Activated naive CD4-positive, alpha-beta T cell treated with anti-CD3 and anti-CD28 coated beads, Interleukin-2, amount 50 U/mL, for 72 hours (primary cell): ENCODE results near the gene WFDC10B. TPM values are rescaled to one million over a fixed set of nuclear protein-coding genes. Genes with fewer than 3 reads are reported as not detected.
"Not testable (repeated sequence)": the region's sequence is repeated elsewhere in the genome, so short reads cannot be mapped to it uniquely, and the experiment has no call there.

Experiments used
- ATAC-seq, 2 donors: fragments of 150-1000 bp; cut with Tn5 transposase; 2 replicates each; pipeline ENCODE4 v1.10.0; 2021; ENCODE audit warnings: mild to moderate bottlenecking in 2 of 2, moderate library complexity in 2 of 2
- DNase-seq, 2 donors: peaks; one replicate each; pipeline ENCODE4 v3.0.0; 2021 to 2022; ENCODE audit warnings: low spot score in 2 of 2
- H3K27ac Mint-ChIP-seq, 2 donors: one replicate each; pipeline ENCODE4 v1.8.0; 2022; ENCODE audit warnings: mild to moderate bottlenecking in 2 of 2, mixed read lengths in 2 of 2
- H3K36me3 Mint-ChIP-seq, 2 donors: one replicate each; pipeline ENCODE4 v1.8.0; 2022; ENCODE audit warnings: mixed read lengths in 2 of 2
- H3K9me3 Mint-ChIP-seq, 2 donors: one replicate each; pipeline ENCODE4 v1.8.0; 2022; ENCODE audit warnings: mixed read lengths in 2 of 2
- total RNA-seq, 2 donors: library from RNA; stranded (reverse); gene quantifications; one replicate each; pipeline ENCODE4 v1.2.3, GENCODE V29; 2022

Gene WFDC10B
- total RNA-seq, 2 donors from 2014 or later: not detected

- no peaks in the 10 kb centered on the region for H3K36me3 Mint-ChIP-seq
- peaks cover 2 to 7% of the 10 kb centered on the region in 2 donors for H3K9me3 Mint-ChIP-seq
- no peak for DNase-seq
- no peak for ATAC-seq
- no peak overlapping the region for H3K27ac Mint-ChIP-seq
Observed at GRCh38 chr20:45672765-45673164, 32.1 kb downstream of the WFDC10B start.

- Mint-ChIP-seq H3K36me3 (no peaks in the 10 kb centered on the region), H3K27ac (no peak within 1 kb of the TSS), H3K9me3 (peaks cover 0 to 1% of the 10 kb centered on the region in 2 donors)
- ATAC-seq (no peak), DNase-seq (no peak)
Observed at GRCh38 chr20:45670139-45670538, 34.7 kb downstream of the WFDC10B start, which contains the start of gene WFDC11. Gene WFDC11 (minus strand): TSS chr20:45670239. CDS start chr20:45650600, 19,639 bp downstream.

- H3K27ac Mint-ChIP-seq, H3K36me3 Mint-ChIP-seq, H3K9me3 Mint-ChIP-seq, ATAC-seq, DNase-seq: not testable (repeated sequence)
Observed at GRCh38 chr20:45657038-45657437, 47.8 kb downstream of the WFDC10B start.

- DNase-seq, H3K27ac Mint-ChIP-seq, H3K36me3 Mint-ChIP-seq, H3K9me3 Mint-ChIP-seq, ATAC-seq: not testable (repeated sequence)
Observed at GRCh38 chr20:45651726-45652125, 53.1 kb downstream of the WFDC10B start.

GRCh38 chr20:45649312-45649863 lies 55.4 kb downstream of the WFDC10B start:
- no peak overlapping the region for H3K27ac Mint-ChIP-seq

GRCh38 chr20:45647441-45648050 lies 57.3 kb downstream of the WFDC10B start:
- Mint-ChIP-seq H3K36me3 (peaks cover 0 to 7% of the 10 kb centered on the region in 2 donors), H3K27ac (peak overlapping the region in 1 of 2 donors; percentile 34), H3K9me3 (no peaks in the 10 kb centered on the region)
- DNase-seq (no peak), ATAC-seq (no peak)

More at GRCh38 chr20:45649312-45649863, 55.4 kb downstream of the WFDC10B start:
- DNase-seq: no peak
- Mint-ChIP-seq H3K9me3 (no peaks in the 10 kb centered on the region), H3K36me3 (peaks cover 0 to 7% of the 10 kb centered on the region in 2 donors)
- no peak for ATAC-seq

- no peak for DNase-seq
- H3K36me3 Mint-ChIP-seq: peaks cover 0 to 7% of the 10 kb centered on the region in 2 donors
- no peaks in the 10 kb centered on the region for H3K9me3 Mint-ChIP-seq
- ATAC-seq: no peak
- no peak overlapping the region for H3K27ac Mint-ChIP-seq
Observed at GRCh38 chr20:45646875-45647274, 57.9 kb downstream of the WFDC10B start.

- not testable (repeated sequence) for ATAC-seq, DNase-seq, H3K36me3 Mint-ChIP-seq, H3K27ac Mint-ChIP-seq, H3K9me3 Mint-ChIP-seq
Observed at GRCh38 chr20:45645869-45646268, 59.0 kb downstream of the WFDC10B start.

GRCh38 chr20:45641076-45641475 lies 63.7 kb downstream of the WFDC10B start:
- not testable (repeated sequence) for ATAC-seq, H3K9me3 Mint-ChIP-seq, H3K36me3 Mint-ChIP-seq, H3K27ac Mint-ChIP-seq, DNase-seq

- H3K27ac Mint-ChIP-seq: no peak overlapping the region
- ATAC-seq (no peak), DNase-seq (no peak)
- H3K36me3 Mint-ChIP-seq: no peaks in the 10 kb centered on the region
- no peaks in the 10 kb centered on the region for H3K9me3 Mint-ChIP-seq
Observed at GRCh38 chr20:45639687-45640086, 65.1 kb downstream of the WFDC10B start.

- Mint-ChIP-seq H3K9me3 (no peaks in the 10 kb centered on the region), H3K27ac (no peak overlapping the region), H3K36me3 (no peaks in the 10 kb centered on the region)
- ATAC-seq: no peak
- DNase-seq: no peak
Observed at GRCh38 chr20:45636513-45636912, 68.3 kb downstream of the WFDC10B start.

Other genes starting within 250 kb of the WFDC10B start
- gene WFDC2, start 235.3 kb downstream of the WFDC10B start, total RNA-seq: 1 to 10 TPM; 1.2 to 2.5 TPM
- not detected for gene SPINT3, start 189.4 kb downstream of the WFDC10B start, total RNA-seq
- not detected for gene WFDC6, start 165.5 kb downstream of the WFDC10B start, total RNA-seq
- not detected for gene EPPIN, start 157.6 kb downstream of the WFDC10B start, total RNA-seq
- not detected for gene WFDC8, start 125.7 kb downstream of the WFDC10B start, total RNA-seq
- gene WFDC10A, start 75.3 kb downstream of the WFDC10B start, total RNA-seq: not detected
- not detected for gene WFDC9, start 73.7 kb downstream of the WFDC10B start, total RNA-seq
- not detected for gene WFDC11, start 34.8 kb downstream of the WFDC10B start, total RNA-seq
- not detected for gene WFDC13, start 3.0 kb downstream of the WFDC10B start, total RNA-seq
- gene SPINT4, start 17.3 kb upstream of the WFDC10B start, total RNA-seq: not detected
- under 1 TPM; 0.31 to 0.34 TPM for gene WFDC3, start 86.9 kb upstream of the WFDC10B start, total RNA-seq
- 10 to 100 TPM; 23.2 to 24.4 TPM for gene DNTTIP1, start 86.9 kb upstream of the WFDC10B start, total RNA-seq
- gene UBE2C, start 107.6 kb upstream of the WFDC10B start, total RNA-seq: 100 to 1,000 TPM; 200 to 371 TPM
- gene TNNC2, start 122.3 kb upstream of the WFDC10B start, total RNA-seq: not detected
- gene SNX21, start 128.8 kb upstream of the WFDC10B start, total RNA-seq: 1 to 10 TPM; 2.1 to 2.5 TPM
- 10 to 100 TPM; 29.1 to 31.3 TPM for gene ACOT8, start 152.4 kb upstream of the WFDC10B start, total RNA-seq
- 1 to 10 TPM; 5.7 to 8.4 TPM for gene ZSWIM3, start 152.6 kb upstream of the WFDC10B start, total RNA-seq
- 10 to 100 TPM; 11.3 to 11.9 TPM for gene ZSWIM1, start 176.2 kb upstream of the WFDC10B start, total RNA-seq
- gene SPATA25, start 182.6 kb upstream of the WFDC10B start, total RNA-seq: 1 to 10 TPM in 1 of 2 donors, under 1 TPM in 1; 0.64 to 1.8 TPM
- gene NEURL2, start 186.2 kb upstream of the WFDC10B start, total RNA-seq: 1 to 10 TPM; 1.5 to 3.4 TPM
- gene CTSA, start 186.3 kb upstream of the WFDC10B start, total RNA-seq: 10 to 100 TPM; 55.6 to 98.5 TPM
- gene PLTP, start 207.1 kb upstream of the WFDC10B start, total RNA-seq: 10 to 100 TPM; 11.0 to 12.9 TPM
- gene PCIF1, start 229.7 kb upstream of the WFDC10B start, total RNA-seq: 10 to 100 TPM; 31.8 to 51.0 TPM